GM10266 (cell line): ENCODE results near the gene TCF4.

Experiments used
- DNase-seq: peaks from one replicate; pipeline ENCODE4 v3.0.0; 2012; ENCODE audit errors: extremely low spot score
- CTCF ChIP-seq: IDR thresholded peaks from 2 replicates; pipeline ENCODE4 v1.5.1; 2012; ENCODE audit warnings: mild to moderate bottlenecking, low read depth; ENCODE audit not compliant: control insufficient read depth, insufficient read depth; ENCODE audit errors: missing control alignments

TCF4 gene

GRCh38 chr18:55546851-55547704, 40.9 kb downstream of the TCF4 start:
- no peak for TF ChIP-seq CTCF
- no peak for DNase-seq

GRCh38 chr18:55544014-55544413, 44.0 kb downstream of the TCF4 start:
- DNase-seq: no peak
- TF ChIP-seq CTCF: no peak

GRCh38 chr18:55543130-55543704, 44.8 kb downstream of the TCF4 start:
- no peak for TF ChIP-seq CTCF
- DNase-seq: no peak

GRCh38 chr18:55541571-55541970, 46.4 kb downstream of the TCF4 start:
- TF ChIP-seq CTCF: no peak
- DNase-seq: no peak

- no peak for TF ChIP-seq CTCF
- no peak for DNase-seq
Observed at GRCh38 chr18:55539240-55539639, 48.8 kb downstream of the TCF4 start.

GRCh38 chr18:55534996-55535395, 53.0 kb downstream of the TCF4 start:
- no peak for TF ChIP-seq CTCF
- DNase-seq: no peak

- TF ChIP-seq CTCF: no peak
- DNase-seq: peak; percentile 10
Observed at GRCh38 chr18:55534547-55534946, 53.4 kb downstream of the TCF4 start.
